ENCODE measurements around the gene MCRS1.
"Not testable (repeated sequence)": the region's sequence is repeated elsewhere in the genome, so short reads cannot be mapped to it uniquely, and the experiment has no call there.

MCRS1 gene, protein sequence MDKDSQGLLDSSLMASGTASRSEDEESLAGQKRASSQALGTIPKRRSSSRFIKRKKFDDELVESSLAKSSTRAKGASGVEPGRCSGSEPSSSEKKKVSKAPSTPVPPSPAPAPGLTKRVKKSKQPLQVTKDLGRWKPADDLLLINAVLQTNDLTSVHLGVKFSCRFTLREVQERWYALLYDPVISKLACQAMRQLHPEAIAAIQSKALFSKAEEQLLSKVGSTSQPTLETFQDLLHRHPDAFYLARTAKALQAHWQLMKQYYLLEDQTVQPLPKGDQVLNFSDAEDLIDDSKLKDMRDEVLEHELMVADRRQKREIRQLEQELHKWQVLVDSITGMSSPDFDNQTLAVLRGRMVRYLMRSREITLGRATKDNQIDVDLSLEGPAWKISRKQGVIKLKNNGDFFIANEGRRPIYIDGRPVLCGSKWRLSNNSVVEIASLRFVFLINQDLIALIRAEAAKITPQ

DNA sequence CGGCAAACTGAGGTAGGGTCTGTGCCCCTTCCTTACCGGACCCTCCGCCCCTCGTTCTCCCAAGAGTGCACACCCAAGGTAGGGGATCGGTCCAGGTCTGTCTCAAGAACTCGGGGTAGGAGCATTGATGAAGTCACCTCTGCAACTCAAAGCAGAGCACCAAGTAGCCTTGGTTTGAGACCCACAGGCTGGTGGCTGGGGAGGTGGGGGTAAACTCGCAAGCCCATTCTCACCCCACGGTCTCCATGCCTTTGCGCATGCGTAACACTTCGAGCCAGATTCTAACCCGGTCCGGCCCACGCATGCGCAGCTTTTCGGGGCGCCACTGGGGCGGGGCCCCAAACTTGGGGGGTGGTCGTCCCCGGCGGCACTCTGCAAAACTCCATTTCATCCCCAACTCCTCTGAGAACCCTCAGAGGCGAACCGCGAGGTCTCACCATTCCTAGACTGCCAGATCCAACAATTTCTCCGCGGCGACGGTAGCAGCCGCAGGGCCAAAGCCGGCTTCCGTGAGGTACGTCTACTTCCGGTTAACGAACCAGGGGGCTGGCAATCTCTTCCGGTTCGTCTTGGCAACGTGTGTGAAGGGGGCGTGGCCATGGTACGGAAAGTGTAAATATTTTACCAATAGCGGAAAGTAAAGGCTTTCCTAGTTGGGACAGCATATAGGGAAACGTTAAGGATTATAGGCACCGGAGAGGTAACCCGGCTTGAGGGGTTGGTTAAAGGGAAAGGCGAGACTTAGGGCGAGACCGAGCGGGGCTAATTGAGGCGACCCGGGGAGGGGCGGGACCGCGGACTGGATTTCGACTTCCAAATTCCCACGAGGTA, at the start of gene MCRS1:
MCRS1 (minus strand) TSS at position 532 of the 831 bp plus-strand sequence. CDS start 1,411 bp downstream, outside the sequence.
- DNase-seq (ENCODE audit: low read depth), result peak; percentile 72

DNA sequence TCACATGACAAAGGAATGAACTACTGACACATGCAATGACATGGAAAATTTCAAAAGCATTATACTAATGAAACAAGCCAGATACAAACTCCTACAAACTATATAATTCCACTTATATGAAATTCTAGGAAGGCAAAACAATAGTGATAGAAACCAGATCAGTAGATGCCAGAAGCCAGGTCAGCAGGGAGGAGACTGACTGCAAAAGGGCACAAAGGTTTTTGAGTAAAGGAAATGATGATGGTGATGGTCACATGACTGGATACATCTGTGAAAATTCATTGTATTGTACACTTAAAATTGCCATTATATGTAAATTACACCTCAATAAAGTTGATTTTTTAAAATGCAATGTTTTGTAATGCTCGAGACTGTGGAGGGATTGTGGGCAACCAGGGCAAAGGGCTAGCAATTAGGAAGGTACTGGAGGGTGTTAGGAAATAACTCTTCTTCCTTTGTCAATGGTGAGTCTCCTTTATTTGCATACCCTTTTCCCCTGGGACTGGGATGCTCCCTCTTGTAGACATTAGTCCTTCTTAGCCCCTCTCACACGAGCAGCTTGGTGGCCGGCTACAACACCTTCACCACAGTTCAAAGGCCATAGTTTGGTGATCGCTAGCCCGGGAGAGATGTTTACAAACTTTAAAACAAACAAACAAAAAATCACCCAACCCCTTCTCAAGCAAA, 48.7 kb upstream of the MCRS1 start:
- no peak for DNase-seq (ENCODE audit: low read depth)

DNA sequence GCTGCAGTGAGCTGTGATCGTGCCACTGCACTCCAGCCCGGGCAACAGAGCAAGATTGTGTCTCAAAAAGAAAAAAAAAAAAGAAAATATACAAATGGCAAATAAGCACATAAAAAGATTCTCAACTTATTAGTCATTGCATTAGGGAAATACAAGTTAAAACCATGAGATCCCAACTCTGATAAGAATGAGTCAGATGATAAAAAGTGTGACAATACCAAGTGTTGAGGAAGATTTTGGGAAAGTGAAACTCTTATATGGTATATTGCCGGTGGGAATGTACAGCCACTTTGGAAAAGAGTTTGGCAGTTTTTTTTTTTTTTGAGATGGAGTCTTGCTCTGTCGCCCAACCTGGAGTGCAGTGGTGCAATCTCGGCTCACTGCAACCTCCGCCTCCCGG, 47.8 kb upstream of the MCRS1 start:
- no peak for DNase-seq (ENCODE audit: low read depth)

DNA sequence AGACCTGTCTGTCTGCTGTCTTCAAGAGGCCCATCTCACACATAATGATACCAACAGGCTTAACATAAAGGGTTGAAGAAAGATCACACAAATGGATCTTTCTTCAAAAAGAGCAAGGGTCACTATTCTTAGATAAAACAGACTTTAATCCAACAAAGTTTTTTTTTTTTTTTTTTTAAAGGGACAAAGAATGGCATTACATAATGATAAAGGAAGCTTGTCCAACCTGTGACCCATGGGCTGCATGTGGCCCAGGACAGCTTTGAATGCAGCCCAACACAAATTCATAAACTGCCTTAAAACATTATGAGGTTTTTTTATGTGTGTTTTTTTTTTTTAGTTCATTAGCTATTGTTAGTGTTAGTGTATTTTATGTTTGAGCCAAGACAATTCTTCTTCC, 44.3 kb upstream of the MCRS1 start:
- DNase-seq (ENCODE audit: low read depth), result no peak

DNA sequence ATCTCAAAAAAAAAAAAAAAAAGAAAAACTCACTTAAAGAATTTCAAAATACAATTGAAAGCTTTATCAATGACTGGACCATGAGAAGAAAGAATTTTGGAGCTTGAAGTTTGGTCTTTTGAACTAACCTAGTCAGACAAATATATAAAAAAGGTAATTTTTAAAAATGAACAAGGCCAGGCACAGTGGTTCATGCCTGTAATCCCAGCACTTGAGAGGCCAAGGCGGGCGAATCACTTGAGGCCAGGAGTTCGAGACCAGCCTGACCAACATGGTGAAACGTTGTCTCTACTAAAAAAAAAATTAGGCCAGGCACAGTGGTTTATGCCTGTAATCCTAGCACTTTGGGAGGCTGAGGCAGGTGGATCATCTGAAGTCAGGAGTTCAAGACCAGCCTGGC, 42.8 kb upstream of the MCRS1 start:
- not testable (repeated sequence) for DNase-seq (ENCODE audit: low read depth)

DNA sequence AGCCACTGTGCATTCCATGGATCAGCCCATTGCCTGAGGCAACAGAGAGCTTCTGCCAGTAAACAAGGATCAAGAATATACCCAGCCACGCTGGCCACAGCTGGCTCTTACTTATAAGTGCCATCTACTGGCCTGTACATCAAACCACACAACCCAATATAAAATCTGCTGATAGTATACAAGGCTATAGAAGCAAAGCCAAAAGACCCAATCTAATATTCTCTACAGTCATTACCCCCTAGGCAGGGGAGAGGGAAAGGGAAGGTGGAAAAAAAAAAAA, 41.9 kb upstream of the MCRS1 start:
- no peak for DNase-seq (ENCODE audit: low read depth)

DNA sequence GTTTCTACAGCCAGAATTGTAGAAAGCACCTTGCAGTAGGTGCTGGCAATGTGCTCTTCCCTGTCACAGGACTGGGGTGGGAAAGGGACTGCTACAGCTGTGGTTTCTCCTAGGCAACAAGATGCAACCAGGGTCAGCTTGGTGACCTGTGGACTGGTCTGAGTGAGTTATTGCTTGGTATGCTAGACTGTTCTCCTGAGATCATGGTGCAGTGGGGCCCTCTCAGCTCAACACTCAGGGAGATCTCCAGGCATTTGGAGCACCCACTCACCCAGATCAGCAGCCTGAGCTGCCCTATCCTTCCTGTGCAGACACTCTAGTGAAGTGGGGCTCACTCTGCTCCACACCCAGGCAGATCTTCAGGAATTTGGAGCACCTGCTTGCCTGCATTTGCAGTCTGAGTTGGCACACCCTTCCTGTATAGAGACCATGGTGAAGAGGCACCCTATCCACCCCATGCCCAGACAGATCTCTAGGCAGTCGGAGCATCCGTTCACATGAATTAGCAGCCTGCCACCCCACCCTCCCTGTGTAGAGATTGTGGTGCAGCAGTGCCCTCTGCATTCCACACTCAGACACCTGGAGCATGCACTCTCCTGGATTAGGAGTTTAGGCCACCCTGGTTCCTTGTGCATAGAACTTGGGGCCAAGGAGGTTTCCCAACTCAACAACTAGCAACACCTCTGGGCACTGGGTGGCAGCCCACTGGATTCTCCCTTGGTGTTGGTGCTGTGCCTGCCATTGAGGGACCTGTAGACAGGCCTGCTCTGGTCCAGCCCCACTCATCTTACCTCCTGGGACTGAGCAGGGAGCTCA, 41.3 kb upstream of the MCRS1 start:
- DNase-seq (ENCODE audit: low read depth), result no peak

DNA sequence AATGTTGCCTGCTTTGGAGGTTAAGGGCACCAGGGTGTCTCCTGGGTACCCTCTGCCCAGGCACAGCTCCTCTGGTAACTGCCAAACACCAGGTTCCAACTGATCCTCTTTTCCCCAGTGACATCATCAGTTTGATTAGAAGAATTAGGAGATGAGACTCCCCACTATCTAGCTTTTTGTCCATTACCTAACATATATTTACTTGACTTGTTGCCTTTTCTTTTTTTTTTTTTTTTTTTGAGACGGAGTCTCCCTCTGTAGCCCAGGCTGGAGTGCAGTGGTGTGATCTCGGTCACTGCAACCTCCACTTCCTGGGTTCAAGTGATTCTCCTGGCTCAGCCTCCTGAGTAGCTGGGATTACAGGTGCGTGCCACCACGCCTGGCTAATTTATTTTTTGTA, 37.6 kb upstream of the MCRS1 start, which contains the start of gene FAM186B:
FAM186B (minus strand) TSS at position 101 of the 400 bp plus-strand sequence. CDS start 162 bp downstream, outside the sequence.
- DNase-seq (ENCODE audit: low read depth), result not testable (repeated sequence)

DNA sequence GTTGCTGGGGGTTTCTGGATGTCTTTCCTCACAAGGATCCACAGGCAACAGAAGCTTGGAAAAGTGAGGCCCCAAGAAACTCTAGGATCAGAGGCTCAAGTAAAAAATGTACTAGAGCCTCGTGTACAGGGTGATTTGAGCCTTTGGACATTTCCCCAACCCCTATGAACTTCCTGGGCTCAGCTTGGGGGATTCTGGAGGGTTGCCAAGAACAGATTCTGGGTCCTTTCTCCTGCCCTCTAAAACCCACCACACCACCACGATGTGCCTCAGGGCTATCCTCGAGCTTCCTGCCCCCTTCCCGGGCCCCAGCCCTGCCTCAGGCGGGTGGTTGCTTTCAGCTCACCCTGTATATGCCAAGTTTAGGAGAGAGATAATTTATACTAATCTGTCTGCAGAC, 36.9 kb upstream of the MCRS1 start:
- DNase-seq (ENCODE audit: low read depth), result no peak

DNA sequence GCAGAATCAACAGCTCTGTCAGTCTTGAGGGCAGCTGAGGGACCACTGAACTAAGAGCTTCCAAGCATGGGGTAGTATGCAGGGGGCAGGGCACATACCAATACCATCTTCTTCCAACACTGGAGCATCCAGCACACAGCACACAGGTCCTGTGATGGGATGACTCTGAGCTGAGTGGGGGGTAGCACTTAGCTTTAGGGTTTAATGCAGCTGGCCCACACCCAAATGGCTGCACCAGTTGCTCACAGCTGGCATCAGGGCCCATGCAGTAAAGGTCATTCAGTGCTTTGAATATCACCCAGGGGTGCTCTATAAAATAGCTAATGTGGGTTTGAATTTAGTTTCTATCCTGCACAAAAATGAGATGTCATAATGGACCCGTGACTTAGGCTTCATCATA, 35.8 kb upstream of the MCRS1 start:
- no peak for DNase-seq (ENCODE audit: low read depth)

DNA sequence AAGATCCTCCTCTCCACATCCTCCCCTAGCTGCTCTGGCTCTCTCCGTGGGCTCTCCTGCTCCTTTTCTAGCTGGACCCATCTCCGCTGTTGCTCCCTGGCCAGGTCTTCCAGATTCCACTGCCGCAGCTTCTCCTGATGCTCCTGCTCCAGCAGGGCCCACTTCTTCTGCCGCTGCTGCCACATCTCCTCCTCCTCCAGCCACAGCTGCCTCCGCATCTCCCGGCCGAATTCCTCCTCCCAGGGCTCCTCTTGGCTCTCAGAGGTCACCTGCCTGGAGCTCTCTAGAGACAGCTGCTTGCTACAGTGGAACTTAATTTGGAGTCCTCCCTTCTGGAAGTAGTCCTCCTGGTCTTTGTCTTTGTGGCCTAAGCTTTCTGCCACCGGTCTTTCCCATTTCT, 32.0 kb upstream of the MCRS1 start:
- DNase-seq (ENCODE audit: low read depth), result no peak

DNA sequence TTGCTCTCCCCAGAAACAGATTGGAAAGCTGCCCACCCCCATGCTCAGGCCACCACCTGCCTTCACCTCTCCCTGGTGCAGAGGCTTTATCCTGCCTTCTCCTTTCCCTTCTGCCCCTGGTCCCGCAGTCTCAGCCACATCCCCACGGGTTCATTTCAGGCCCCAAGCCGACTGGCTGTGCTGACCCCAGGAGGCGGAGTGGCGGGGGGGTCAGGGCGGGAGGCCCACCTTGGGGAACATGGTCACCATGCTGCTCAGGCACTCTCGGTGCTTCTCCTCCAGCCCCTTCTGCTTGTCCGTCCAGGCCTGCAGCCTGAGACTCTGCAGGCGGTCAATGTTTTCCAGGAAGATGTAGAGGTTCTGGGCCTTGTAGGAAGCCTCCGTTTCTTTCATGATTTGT, 30.6 kb upstream of the MCRS1 start:
- no peak for DNase-seq (ENCODE audit: low read depth)

DNA sequence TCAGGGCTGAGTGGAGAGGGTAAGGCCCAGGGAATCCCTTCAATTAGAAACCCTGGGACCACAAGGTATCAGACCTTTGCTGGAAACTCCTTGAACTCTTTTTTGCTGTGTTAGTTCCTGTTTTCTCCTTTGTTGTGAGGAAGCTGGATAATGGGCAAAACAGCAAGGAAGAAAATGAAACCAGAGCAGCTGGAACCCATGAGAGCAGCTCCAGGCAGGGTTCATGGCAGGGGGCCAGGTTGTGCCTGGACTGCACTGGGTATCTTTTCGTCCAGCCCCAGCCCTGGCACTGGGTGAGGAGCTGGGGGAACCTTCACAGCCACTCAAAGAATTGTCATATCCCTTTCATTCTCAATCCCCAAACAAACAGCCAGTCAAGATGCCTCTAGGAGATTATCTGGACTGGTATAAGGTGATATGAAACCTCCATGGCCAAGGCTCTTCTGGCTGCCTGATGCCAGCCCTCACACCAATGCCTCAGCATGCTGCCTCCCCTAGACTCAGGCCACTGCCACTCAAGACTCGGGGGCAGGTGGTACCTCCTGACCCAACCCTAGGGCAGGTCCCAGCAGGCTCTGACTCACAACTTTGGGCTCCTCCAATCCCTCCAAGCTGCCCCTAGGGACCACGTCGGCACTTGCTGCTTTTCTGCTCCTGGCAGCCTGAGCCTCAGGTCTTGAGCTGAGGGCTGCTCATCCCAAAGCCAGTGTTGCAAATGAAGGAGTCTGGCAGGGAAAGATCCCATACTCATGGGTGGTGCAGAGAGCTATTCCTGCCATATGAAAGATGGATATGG, 21.0 kb upstream of the MCRS1 start:
- no peak for DNase-seq (ENCODE audit: low read depth)

DNA sequence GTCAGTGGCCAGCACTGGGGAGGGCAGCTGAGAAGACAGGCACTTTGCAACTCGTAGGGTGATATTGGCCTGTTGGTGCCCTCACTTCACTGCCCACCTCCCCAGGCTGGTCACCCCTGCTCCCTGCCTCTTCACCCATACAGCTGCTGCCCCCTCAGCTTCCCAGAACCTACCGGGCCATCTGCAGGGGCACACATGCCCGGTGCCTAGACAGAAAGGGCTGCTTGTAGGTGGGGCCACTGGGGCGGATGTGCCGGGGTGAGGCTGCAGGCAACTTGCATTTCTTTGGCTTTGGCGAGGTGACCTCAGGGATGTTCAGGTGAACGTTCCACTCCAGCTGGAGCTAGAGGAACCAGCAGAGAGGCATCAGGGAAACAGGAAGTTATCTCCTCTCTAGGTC, 20.3 kb upstream of the MCRS1 start:
- no peak for DNase-seq (ENCODE audit: low read depth)

DNA sequence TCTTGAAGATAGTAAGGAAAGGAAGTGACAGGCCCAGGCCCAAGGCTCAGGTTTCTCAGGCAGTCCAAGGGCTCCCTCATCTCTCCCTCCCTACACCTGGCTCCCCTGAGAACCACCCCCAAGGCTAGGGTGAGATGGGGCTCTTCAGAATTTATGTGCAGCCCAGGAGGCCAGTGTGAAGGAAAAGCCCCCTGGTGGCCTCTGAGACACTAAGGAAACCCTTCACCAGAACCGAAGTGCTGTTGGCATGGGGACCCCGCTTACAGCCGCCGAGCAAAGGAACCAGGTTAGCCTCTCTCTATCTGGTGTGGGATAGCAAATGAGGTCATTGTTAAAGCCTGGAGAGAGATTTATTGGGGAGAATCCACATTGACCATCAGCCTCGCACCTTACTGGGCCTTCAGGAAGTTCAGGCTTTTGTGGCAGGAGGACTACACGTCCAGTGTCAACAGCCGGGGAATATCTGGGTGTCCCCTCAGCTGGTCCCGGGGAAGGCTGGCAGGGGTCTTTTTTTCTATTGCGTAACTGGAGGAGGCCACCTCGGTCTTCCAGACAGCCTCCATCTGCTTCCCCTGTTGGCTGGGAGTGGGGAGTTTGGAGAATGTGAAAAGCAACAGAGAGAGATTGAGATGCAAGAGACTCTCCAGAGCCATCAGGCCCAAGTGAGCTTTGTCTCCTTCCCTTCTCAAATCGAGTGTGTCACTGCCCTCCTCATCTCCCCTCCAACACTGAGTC, 19.4 kb upstream of the MCRS1 start:
- no peak for DNase-seq (ENCODE audit: low read depth)

DNA sequence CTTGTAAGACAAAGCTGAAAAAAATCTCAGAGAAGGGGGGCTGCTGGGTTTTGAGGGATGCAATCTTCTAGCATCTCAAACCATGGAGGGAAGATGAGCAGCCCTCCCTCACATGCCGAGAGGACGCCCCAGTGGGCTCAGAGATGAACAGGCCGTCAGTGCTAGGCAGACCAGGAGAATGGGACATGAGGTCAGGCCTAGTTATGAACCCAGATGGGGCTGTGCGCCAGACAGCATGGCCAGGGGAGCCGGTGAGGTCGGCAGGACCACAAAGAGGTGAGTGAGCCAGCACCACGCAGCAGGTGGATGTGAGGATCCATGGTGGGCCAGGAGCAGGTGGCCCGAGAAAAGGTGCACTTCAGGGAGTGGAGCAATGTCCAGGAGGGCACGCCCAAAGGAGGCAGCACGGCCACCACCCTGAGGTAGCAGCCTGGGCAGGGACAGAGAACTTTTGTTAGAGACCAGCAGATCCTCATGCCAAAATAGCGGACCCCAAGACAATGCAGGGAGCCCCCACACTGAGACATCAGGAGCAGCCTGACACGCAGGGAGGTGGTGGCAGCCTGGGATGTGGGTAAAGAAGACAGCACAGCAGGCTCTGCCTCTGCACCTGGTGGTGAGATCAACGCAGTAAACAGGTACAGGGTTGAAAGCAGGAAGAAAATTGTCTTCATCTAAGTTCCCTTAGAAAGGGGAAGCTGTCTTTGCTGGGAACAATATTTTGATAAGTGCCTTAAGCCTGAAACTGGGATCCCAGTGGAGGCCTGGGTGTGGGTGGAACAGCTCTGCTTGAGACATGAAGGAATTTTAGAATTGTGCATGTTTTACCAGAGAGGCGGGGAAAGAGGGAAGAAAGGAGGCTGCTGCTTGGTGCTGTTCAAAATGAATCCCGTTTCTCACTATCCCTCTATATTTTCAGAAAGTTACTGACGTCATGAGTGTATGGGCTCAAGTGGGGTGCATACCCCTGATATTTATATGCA, 17.8 kb upstream of the MCRS1 start:
- DNase-seq (ENCODE audit: low read depth), result no peak

DNA sequence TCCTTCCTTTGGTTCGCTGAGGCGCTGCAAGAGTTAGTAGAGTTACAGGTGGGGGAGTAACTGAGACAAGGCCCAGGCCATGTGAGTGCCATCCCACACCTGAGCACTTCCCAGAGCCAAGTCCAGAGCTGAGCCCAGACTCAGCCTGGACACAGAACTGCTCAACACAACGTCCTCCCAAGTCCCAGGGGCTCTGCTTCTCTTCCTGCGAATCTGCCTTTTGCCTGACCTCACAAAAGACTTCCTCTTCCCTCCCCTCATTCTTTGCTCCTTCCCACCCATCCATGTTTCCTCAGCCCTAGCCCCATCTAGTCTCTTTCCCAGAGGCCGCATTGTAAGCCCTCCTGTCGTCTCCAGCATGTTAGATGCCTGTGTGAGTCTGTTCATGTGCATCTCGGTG, 16.6 kb upstream of the MCRS1 start:
- DNase-seq (ENCODE audit: low read depth), result no peak

DNA sequence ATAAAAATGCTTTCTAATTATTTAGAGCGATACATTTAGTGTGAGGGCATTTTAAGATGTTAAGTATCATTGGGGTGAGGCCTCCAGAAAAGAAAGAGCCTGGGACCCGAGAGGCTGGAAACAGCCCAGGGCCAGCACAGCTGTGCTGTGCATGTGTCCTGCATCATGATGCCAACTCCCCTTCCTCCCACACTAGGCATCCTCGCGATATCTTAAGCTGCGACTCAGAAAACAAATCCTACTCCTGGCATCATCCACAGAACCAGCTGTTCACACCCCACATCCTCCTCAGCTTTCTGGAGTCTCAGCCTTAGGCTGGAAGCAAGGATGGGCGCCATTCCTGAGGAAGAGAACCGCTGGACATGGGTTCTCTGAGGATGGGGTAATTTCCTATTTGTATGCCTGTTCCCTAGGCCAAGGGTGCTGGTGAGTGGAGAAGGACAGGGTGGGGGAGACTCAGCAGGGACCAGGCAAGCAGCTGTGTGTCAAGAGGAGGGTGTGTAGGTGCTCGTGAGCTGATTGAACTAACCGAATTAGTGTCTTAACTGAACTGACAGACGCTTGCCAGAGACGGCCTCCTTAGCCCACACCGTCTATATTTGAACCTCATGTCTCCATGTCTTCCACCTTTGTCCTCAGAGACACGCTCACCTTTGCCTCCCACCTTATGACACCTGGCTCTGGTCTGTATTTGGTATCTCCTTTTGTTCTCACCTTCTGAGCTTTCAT, 15.6 kb upstream of the MCRS1 start:
- no peak for DNase-seq (ENCODE audit: low read depth)
